ENCODE measurements around the gene FADS3.

FADS3 gene

DNA sequence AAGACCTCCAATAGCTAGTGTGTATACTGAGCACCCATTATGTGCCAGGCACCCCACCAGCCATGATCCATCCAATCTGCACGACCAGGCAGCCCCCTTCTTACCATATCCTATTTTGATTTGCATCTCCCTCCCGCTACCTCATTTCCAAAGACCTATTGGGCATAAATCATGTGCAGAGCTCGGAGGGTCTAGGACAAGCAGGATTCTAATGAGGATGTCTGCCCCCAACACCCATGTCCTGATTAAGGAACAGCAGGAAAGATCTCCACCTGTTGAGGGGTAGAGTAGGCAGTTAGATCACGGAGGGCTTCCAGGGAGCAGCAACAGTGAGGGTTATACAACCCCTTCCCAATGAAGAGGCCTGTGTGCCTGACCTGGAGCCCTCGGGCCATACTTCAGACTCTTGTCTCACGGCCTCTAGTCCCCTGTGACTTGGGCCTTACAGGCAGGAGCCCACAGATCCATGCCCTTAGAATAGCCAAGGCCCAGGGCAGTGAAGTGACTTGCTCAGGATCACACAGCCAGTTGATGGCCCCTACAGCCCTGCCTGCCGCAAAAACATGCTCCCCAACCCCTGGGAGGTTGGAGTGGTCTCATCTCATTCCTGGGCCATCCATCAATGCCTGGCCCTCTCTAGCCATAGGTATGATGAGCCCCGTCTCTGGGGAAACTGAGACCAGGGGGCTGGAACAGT is 22.5 kb upstream of the FADS3 start:
- DNase-seq = no peak
- Histone ChIP-seq H3K4me1 (ENCODE audit: control extremely low read depth in 1 of 4, control insufficient read depth in 4 of 4, insufficient read depth in 4 of 4, low read length in 3 of 4) (peaks cover 0 to 54% (median 30%) of the 10 kb centered on the region in 4 experiments), H3K27ac (ENCODE audit: insufficient read depth in 1 of 2, low read depth in 1 of 2, low read length in 2 of 2, poor library complexity in 1 of 2, severe bottlenecking in 2 of 2) (no peak overlapping the region), H3K36me3 (ENCODE audit: control insufficient read depth in 4 of 4, insufficient read depth in 4 of 4, low read length in 3 of 4) (no peaks in the 10 kb centered on the region), H3K27me3 (replicated peaks in 2 of 5; ENCODE audit: control insufficient read depth in 4 of 5, insufficient read depth in 5 of 5, low read length in 4 of 5) (peaks cover 0 to 41% (median 10%) of the 10 kb centered on the region in 5 experiments), H3K4me3 (ENCODE audit: control insufficient read depth in 1 of 7, extremely low read depth in 1 of 7, insufficient read depth in 4 of 7, low read depth in 2 of 7, low read length in 6 of 7) (no peak overlapping the region), H3K9me3 (ENCODE audit: control extremely low read depth in 1 of 5, control insufficient read depth in 4 of 5, insufficient read depth in 2 of 5, low read depth in 1 of 5, low read length in 4 of 5) (no peaks in the 10 kb centered on the region)
- ChIA-PET POLR2A (no interaction called here), CTCF (interaction anchor here (0.8 to 2.2 kb wide), 7 partner anchors 10 to 34 kb away, joined by 3 to 14 read pairs (median 5); no protein-coding TSS in a partner anchor)
- WGBS (ENCODE audit: insufficient coverage) = 96% methylated on average over 6 of the region's 8 CpGs

DNA sequence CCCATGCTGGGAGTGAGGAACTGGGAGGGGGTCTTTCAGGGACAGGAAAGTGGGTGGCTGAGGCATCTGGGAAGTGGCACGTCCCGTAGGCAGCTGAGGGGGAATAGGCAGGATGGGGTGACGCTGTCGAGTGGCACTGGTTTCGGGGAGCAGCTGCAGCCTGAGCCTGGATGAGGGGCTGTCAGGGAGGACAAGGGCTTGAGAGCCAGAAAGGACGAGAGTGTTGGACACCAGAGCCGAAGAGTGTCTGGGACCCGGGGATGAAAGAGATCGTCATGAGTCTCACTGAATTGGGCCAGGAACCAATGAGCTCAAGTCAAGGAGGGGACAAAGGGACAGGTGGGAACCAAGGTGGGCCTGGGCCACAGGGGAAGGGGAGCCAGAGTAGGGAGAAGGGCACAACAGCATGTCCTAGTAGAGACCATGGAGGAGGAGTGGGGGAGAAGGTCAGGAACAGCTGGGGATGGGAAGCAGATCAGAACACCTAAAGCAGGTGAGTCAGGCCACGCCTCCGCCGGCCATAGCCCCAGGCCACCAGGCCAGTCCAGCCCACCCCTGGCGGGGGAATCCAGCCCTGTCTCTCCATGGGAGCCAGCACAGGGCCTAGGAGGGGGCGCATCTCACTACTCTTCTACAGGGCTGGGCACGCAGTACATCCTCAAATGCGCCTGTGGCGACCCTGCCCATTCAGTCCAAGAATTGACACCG is 21.8 kb upstream of the FADS3 start:
- ChIA-PET CTCF (interaction anchor here (0.8 to 2.2 kb wide), 6 partner anchors 9 to 34 kb away, joined by 3 to 14 read pairs (median 4); no protein-coding TSS in a partner anchor), POLR2A (no interaction called here)
- H3K27me3 ChIP-seq (replicated peaks in 2 of 5; ENCODE audit: control insufficient read depth in 4 of 5, insufficient read depth in 5 of 5, low read length in 4 of 5) = peaks cover 0 to 34% (median 8%) of the 10 kb centered on the region in 5 experiments
- H3K36me3 ChIP-seq (ENCODE audit: control insufficient read depth in 4 of 4, insufficient read depth in 4 of 4, low read length in 3 of 4) = no peaks in the 10 kb centered on the region
- no peaks in the 10 kb centered on the region for H3K9me3 ChIP-seq (ENCODE audit: control extremely low read depth in 1 of 5, control insufficient read depth in 4 of 5, insufficient read depth in 2 of 5, low read depth in 1 of 5, low read length in 4 of 5)
- 93% methylated on average over 18 of the region's 18 CpGs for WGBS (ENCODE audit: insufficient coverage)
- H3K27ac ChIP-seq (ENCODE audit: insufficient read depth in 1 of 2, low read depth in 1 of 2, low read length in 2 of 2, poor library complexity in 1 of 2, severe bottlenecking in 2 of 2) = no peak overlapping the region
- DNase-seq = no peak
- no peak overlapping the region for H3K4me3 ChIP-seq (ENCODE audit: control insufficient read depth in 1 of 7, extremely low read depth in 1 of 7, insufficient read depth in 4 of 7, low read depth in 2 of 7, low read length in 6 of 7)
- peaks cover 0 to 59% (median 31%) of the 10 kb centered on the region in 4 experiments for H3K4me1 ChIP-seq (ENCODE audit: control extremely low read depth in 1 of 4, control insufficient read depth in 4 of 4, insufficient read depth in 4 of 4, low read length in 3 of 4)

GRCh38 chr11:61912530-61912898 is 21.2 kb upstream of the FADS3 start:
- POLR2A ChIA-PET = no interaction called here
- 37% methylated on average over 6 of the region's 6 CpGs for WGBS (ENCODE audit: insufficient coverage)

GRCh38 chr11:61911701-61912529 is 20.6 kb upstream of the FADS3 start:
- DNase-seq = no peak
- no peaks in the 10 kb centered on the region for H3K36me3 ChIP-seq (ENCODE audit: control insufficient read depth in 4 of 4, insufficient read depth in 4 of 4, low read length in 3 of 4)
- H3K4me1 ChIP-seq (ENCODE audit: control extremely low read depth in 1 of 4, control insufficient read depth in 4 of 4, insufficient read depth in 4 of 4, low read length in 3 of 4) = peaks cover 0 to 47% (median 23%) of the 10 kb centered on the region in 4 experiments
- H3K27me3 ChIP-seq (replicated peaks in 2 of 5; ENCODE audit: control insufficient read depth in 4 of 5, insufficient read depth in 5 of 5, low read length in 4 of 5) = peaks cover 0 to 22% (median 3%) of the 10 kb centered on the region in 5 experiments
- 77% methylated on average over 16 of the region's 17 CpGs for WGBS (ENCODE audit: insufficient coverage)
- no peaks in the 10 kb centered on the region for H3K9me3 ChIP-seq (ENCODE audit: control extremely low read depth in 1 of 5, control insufficient read depth in 4 of 5, insufficient read depth in 2 of 5, low read depth in 1 of 5, low read length in 4 of 5)
- ChIA-PET POLR2A (no interaction called here), CTCF (interaction anchor here (2.2 kb wide), 1 partner anchor 14 kb away, joined by 14 read pairs; no protein-coding TSS in a partner anchor)
- peak overlapping the region in 1 of 7 experiments; percentile 33 for H3K4me3 ChIP-seq (ENCODE audit: control insufficient read depth in 1 of 7, extremely low read depth in 1 of 7, insufficient read depth in 4 of 7, low read depth in 2 of 7, low read length in 6 of 7)
- H3K27ac ChIP-seq (ENCODE audit: insufficient read depth in 1 of 2, low read depth in 1 of 2, low read length in 2 of 2, poor library complexity in 1 of 2, severe bottlenecking in 2 of 2) = no peak overlapping the region

More at GRCh38 chr11:61912530-61912898, 21.2 kb upstream of the FADS3 start:
- H3K9me3 ChIP-seq (ENCODE audit: control extremely low read depth in 1 of 5, control insufficient read depth in 4 of 5, insufficient read depth in 2 of 5, low read depth in 1 of 5, low read length in 4 of 5) = no peaks in the 10 kb centered on the region
- DNase-seq = peak; percentile 18 to 75 (median 70)
- no peak overlapping the region for H3K4me3 ChIP-seq (ENCODE audit: control insufficient read depth in 1 of 7, extremely low read depth in 1 of 7, insufficient read depth in 4 of 7, low read depth in 2 of 7, low read length in 6 of 7)
- H3K4me1 ChIP-seq (ENCODE audit: control extremely low read depth in 1 of 4, control insufficient read depth in 4 of 4, insufficient read depth in 4 of 4, low read length in 3 of 4) = peaks cover 0 to 52% (median 26%) of the 10 kb centered on the region in 4 experiments
- H3K27ac ChIP-seq (ENCODE audit: insufficient read depth in 1 of 2, low read depth in 1 of 2, low read length in 2 of 2, poor library complexity in 1 of 2, severe bottlenecking in 2 of 2) = no peak overlapping the region
- no peaks in the 10 kb centered on the region for H3K36me3 ChIP-seq (ENCODE audit: control insufficient read depth in 4 of 4, insufficient read depth in 4 of 4, low read length in 3 of 4)
- CTCF ChIA-PET = interaction anchor here (1.0 to 2.2 kb wide), 3 partner anchors 8 to 14 kb away, joined by 3 to 14 read pairs (median 4); no protein-coding TSS in a partner anchor
- H3K27me3 ChIP-seq (replicated peaks in 2 of 5; ENCODE audit: control insufficient read depth in 4 of 5, insufficient read depth in 5 of 5, low read length in 4 of 5) = peaks cover 0 to 28% (median 3%) of the 10 kb centered on the region in 5 experiments

GRCh38 chr11:61911128-61911700 is 19.9 kb upstream of the FADS3 start:
- Histone ChIP-seq H3K4me3 (ENCODE audit: control insufficient read depth in 1 of 7, extremely low read depth in 1 of 7, insufficient read depth in 4 of 7, low read depth in 2 of 7, low read length in 6 of 7) (no peak overlapping the region), H3K9me3 (ENCODE audit: control extremely low read depth in 1 of 5, control insufficient read depth in 4 of 5, insufficient read depth in 2 of 5, low read depth in 1 of 5, low read length in 4 of 5) (no peaks in the 10 kb centered on the region), H3K27ac (ENCODE audit: insufficient read depth in 1 of 2, low read depth in 1 of 2, low read length in 2 of 2, poor library complexity in 1 of 2, severe bottlenecking in 2 of 2) (no peak overlapping the region), H3K27me3 (replicated peaks in 2 of 5; ENCODE audit: control insufficient read depth in 4 of 5, insufficient read depth in 5 of 5, low read length in 4 of 5) (peaks cover 0 to 15% (median under 1%) of the 10 kb centered on the region in 5 experiments), H3K4me1 (ENCODE audit: control extremely low read depth in 1 of 4, control insufficient read depth in 4 of 4, insufficient read depth in 4 of 4, low read length in 3 of 4) (peaks cover 0 to 40% (median 18%) of the 10 kb centered on the region in 4 experiments), H3K36me3 (ENCODE audit: control insufficient read depth in 4 of 4, insufficient read depth in 4 of 4, low read length in 3 of 4) (no peaks in the 10 kb centered on the region)
- DNase-seq = no peak
- 83% methylated on average over 3 of the region's 7 CpGs for WGBS (ENCODE audit: insufficient coverage)
- CTCF ChIA-PET = interaction anchor here (1.1 to 4.4 kb wide), 2 partner anchors 13 to 164 kb away, joined by 3 to 39 read pairs; no protein-coding TSS in a partner anchor
- POLR2A ChIA-PET = no interaction called here

DNA sequence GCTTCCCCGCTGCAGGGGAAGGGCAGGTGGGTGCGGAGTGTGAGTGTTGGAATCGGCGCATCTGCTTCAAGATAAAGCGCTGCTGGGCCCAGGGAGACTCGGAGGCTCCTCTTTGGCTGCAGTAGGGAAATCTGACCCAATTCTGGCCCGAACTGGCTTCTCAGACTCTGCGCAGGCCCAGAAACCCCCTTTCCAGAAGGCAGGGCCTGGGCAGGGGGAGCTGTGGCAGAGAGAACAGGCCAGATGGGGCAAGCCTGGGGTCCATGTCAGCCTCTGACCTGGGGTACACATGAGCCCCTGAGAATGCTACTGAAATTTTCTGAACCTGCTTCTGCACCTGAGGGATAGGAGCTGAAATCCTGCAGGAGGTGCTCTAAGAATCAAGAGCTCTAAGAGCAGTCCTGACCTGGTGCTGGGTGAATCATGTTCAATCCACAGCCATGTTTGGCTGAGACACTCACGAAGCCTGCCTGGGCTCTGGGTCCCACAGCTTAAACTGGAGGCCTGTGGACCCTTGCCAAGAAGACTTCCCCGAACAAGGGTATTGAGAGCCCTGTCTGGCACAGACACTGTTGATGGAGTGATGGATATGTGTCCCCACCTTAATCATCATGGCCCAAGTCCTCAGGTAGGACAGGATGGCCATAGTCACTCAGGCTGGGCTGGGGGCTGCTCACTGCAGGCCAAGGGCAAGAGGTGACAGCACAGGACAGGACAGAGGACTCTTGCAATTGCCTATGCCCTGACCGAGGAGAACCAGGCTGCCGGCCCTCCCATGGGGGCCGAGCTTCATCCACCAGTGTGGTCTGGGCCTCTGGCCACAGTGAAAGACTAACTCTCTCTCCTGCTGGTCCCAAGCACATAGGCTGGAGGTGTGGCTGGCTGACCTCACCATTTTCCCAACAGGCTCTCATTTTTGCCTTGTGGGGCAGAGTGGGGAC is 19.1 kb upstream of the FADS3 start:
- CTCF ChIA-PET = interaction anchor here (0.9 to 16.3 kb wide), 6 partner anchors 12 to 199 kb away, joined by 3 to 380 read pairs (median 4); partner anchors contain the start of gene BEST1

More for the DNA sequence above, 19.1 kb upstream of the FADS3 start:
- 95% methylated on average over 13 of the region's 13 CpGs for WGBS (ENCODE audit: insufficient coverage)
- POLR2A ChIA-PET = no interaction called here
- Histone ChIP-seq H3K4me1 (ENCODE audit: control extremely low read depth in 1 of 4, control insufficient read depth in 4 of 4, insufficient read depth in 4 of 4, low read length in 3 of 4) (peaks cover 0 to 40% (median 18%) of the 10 kb centered on the region in 4 experiments), H3K4me3 (ENCODE audit: control insufficient read depth in 1 of 7, extremely low read depth in 1 of 7, insufficient read depth in 4 of 7, low read depth in 2 of 7, low read length in 6 of 7) (no peak overlapping the region), H3K36me3 (ENCODE audit: control insufficient read depth in 4 of 4, insufficient read depth in 4 of 4, low read length in 3 of 4) (no peaks in the 10 kb centered on the region), H3K9me3 (ENCODE audit: control extremely low read depth in 1 of 5, control insufficient read depth in 4 of 5, insufficient read depth in 2 of 5, low read depth in 1 of 5, low read length in 4 of 5) (no peaks in the 10 kb centered on the region), H3K27ac (ENCODE audit: insufficient read depth in 1 of 2, low read depth in 1 of 2, low read length in 2 of 2, poor library complexity in 1 of 2, severe bottlenecking in 2 of 2) (no peak overlapping the region), H3K27me3 (replicated peaks in 2 of 5; ENCODE audit: control insufficient read depth in 4 of 5, insufficient read depth in 5 of 5, low read length in 4 of 5) (peaks cover 0 to 7% (median 0%) of the 10 kb centered on the region in 5 experiments)
- no peak for DNase-seq
